Osteocyte (in vitro differentiated cells): ENCODE measurements around the gene IQSEC1. TPM values are rescaled to one million over a fixed set of nuclear protein-coding genes. Genes with fewer than 3 reads are reported as not detected.

Experiments used
- DNase-seq: peaks from one replicate; pipeline ENCODE4 v3.0.0; 2021; ENCODE audit warnings: mixed read lengths; ENCODE audit not compliant: unreplicated experiment; ENCODE audit errors: extremely low spot score
- H3K27ac Mint-ChIP-seq: one replicate; pipeline ENCODE4 v1.8.0; 2021; ENCODE audit warnings: mild to moderate bottlenecking, mixed read lengths; ENCODE audit not compliant: unreplicated experiment
- H3K27me3 Mint-ChIP-seq: one replicate; pipeline ENCODE4 v1.8.0; 2021; ENCODE audit warnings: mixed read lengths; ENCODE audit not compliant: unreplicated experiment
- H3K36me3 Mint-ChIP-seq: one replicate; pipeline ENCODE4 v1.8.0; 2021; ENCODE audit warnings: mixed read lengths; ENCODE audit not compliant: unreplicated experiment
- H3K4me1 Mint-ChIP-seq: one replicate; pipeline ENCODE4 v1.8.0; 2021; ENCODE audit warnings: mixed read lengths; ENCODE audit not compliant: unreplicated experiment
- H3K4me3 Mint-ChIP-seq: one replicate; pipeline ENCODE4 v1.8.0; 2021; ENCODE audit warnings: mild to moderate bottlenecking, moderate library complexity, mixed read lengths; ENCODE audit not compliant: unreplicated experiment
- H3K9me3 Mint-ChIP-seq: one replicate; pipeline ENCODE4 v1.8.0; 2021; ENCODE audit warnings: mixed read lengths; ENCODE audit not compliant: unreplicated experiment
- CTCF ChIP-seq: fragments of 200-600 bp; sonication (generic); IDR thresholded peaks from 2 replicates; pipeline ENCODE4 v1.5.0; 2021; ENCODE audit warnings: antibody characterized with exemption, mild to moderate bottlenecking, moderate library complexity
- total RNA-seq: library from RNA; stranded (reverse); gene quantifications from 2 replicates; pipeline ENCODE4 v1.2.1, GENCODE V29; 2021

The IQSEC1 gene
- total RNA-seq, 1 donor from 2014 or later = 37.9 TPM

GRCh38 chr3:13083254-13083653 lies 10.0 kb upstream of the IQSEC1 start:
- H3K4me3 Mint-ChIP-seq = no peak overlapping the region
- no peak for TF ChIP-seq CTCF
- H3K36me3 Mint-ChIP-seq = no peaks in the 10 kb centered on the region
- H3K27me3 Mint-ChIP-seq = peaks cover 5% of the 10 kb centered on the region
- H3K4me1 Mint-ChIP-seq = peaks cover 24% of the 10 kb centered on the region
- H3K9me3 Mint-ChIP-seq = no peaks in the 10 kb centered on the region
- no peak overlapping the region for H3K27ac Mint-ChIP-seq
- DNase-seq = no peak

DNA sequence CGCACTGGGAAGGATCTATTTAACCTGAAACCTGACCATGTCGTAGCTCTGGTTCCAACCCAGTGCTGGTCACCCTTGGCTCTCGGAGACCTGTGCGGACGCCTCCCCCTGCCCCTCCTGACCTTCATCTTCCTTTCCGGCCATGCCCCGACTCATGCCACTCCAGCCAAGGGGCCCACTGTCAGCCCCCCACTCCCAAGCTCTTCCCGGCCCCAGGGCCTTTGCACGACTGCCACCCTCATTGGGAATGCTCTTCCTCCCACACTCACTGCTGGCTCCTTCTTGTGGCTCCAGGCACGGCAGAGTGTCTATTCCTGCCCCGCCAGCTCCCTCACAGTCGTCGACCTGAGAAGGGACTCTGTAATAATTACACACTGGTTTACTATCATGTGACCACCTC lies 9.4 kb upstream of the IQSEC1 start:
- no peak overlapping the region for H3K4me3 Mint-ChIP-seq
- H3K9me3 Mint-ChIP-seq = no peaks in the 10 kb centered on the region
- DNase-seq = no peak
- no peak for TF ChIP-seq CTCF
- H3K36me3 Mint-ChIP-seq = no peaks in the 10 kb centered on the region
- H3K27ac Mint-ChIP-seq = no peak overlapping the region
- H3K27me3 Mint-ChIP-seq = peaks cover 10% of the 10 kb centered on the region
- peaks cover 20% of the 10 kb centered on the region for H3K4me1 Mint-ChIP-seq

- Mint-ChIP-seq H3K27ac (no peak overlapping the region), H3K36me3 (no peaks in the 10 kb centered on the region), H3K9me3 (no peaks in the 10 kb centered on the region), H3K4me3 (no peak overlapping the region), H3K27me3 (peaks cover 18% of the 10 kb centered on the region), H3K4me1 (peaks cover 22% of the 10 kb centered on the region)
- no peak for TF ChIP-seq CTCF
- DNase-seq = no peak
These were observed 8.6 kb upstream of the IQSEC1 start for GRCh38 chr3:13081603-13082360.

DNA sequence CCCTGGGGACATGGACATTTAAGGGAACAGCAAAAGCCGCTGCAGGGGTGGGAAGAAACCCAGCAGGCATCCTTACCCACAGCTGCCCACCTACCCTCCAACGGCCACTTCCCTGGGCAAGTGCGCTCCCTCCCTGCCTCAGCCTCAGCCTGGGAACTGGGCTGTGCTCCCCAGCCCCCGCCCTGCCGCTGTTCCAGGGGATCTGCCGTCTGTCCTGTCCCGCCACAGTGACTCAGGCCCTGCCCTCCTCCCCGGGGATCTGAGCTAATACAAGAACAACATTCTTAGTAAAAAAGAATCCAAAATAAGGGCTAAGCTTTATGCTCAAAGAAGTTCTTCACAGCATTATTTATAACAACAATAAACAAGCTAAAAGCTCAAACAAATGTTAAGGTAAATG lies 7.4 kb upstream of the IQSEC1 start:
- H3K27ac Mint-ChIP-seq = no peak overlapping the region
- peaks cover 29% of the 10 kb centered on the region for H3K27me3 Mint-ChIP-seq
- no peaks in the 10 kb centered on the region for H3K9me3 Mint-ChIP-seq
- no peaks in the 10 kb centered on the region for H3K36me3 Mint-ChIP-seq
- no peak overlapping the region for H3K4me3 Mint-ChIP-seq
- no peak for TF ChIP-seq CTCF
- DNase-seq = no peak
- peaks cover 22% of the 10 kb centered on the region for H3K4me1 Mint-ChIP-seq

DNA sequence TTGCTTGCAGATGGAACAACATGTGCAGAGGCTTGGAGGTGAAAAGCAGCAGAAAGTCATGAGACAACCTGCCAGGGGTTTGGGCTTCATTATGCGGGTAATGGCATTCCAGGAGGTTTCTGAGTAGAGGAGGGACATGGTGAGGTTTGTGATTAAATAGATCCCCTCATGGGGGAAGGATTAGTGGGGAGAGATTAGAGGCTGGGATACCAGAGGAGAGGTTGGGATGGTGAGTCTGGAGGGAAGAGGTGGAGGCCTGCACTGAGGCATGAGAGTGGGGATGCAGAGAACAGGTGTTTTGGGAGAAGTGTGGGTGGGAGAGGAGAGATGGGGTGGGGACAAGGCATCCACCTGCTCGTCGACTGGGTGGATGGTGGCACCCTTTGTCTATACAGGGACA lies 6.8 kb upstream of the IQSEC1 start:
- H3K4me1 Mint-ChIP-seq = peaks cover 22% of the 10 kb centered on the region

More for the DNA sequence above, 6.8 kb upstream of the IQSEC1 start:
- Mint-ChIP-seq H3K4me3 (no peak overlapping the region), H3K36me3 (no peaks in the 10 kb centered on the region), H3K27me3 (peaks cover 33% of the 10 kb centered on the region), H3K9me3 (no peaks in the 10 kb centered on the region), H3K27ac (no peak overlapping the region)
- no peak for TF ChIP-seq CTCF
- no peak for DNase-seq
